Adrenal gland (tissue), 5 donors: ENCODE data around the gene PIP4K2B.

Source experiments
- CTCF ChIP-seq, 6 experiments: fragments of 450-650 bp in 4 of 6; fragments of 200-600 bp in 2 of 6; sonication (generic) in 1 of 6; IDR thresholded peaks; 1 replicate in 5 of 6; 2 replicates in 1 of 6; pipeline versions ENCODE4 v1.5.1 to v1.8.0; 2016 to 2021; ENCODE audit warnings: antibody characterized with exemption in 6 of 6, mild to moderate bottlenecking in 2 of 6, moderate library complexity in 1 of 6
- POLR2A ChIP-seq, 2 donors: fragments of 450-650 bp; IDR thresholded peaks; one replicate each; pipeline ENCODE4 v1.6.1; 2017; ENCODE audit warnings: antibody characterized with exemption in 2 of 2, mild to moderate bottlenecking in 2 of 2, moderate library complexity in 1 of 2
- donor health status: DM: no; HTN: no; CAD: no.

- TF ChIP-seq CTCF (IDR thresholded peaks at IDR 0.05) (no peak), POLR2A (IDR thresholded peaks at IDR 0.05) (no peak)
Measured at GRCh38 chr17:38809828-38810227, 10.5 kb upstream of the PIP4K2B start.
